OCI-LY7 (cell line): Measurements from ENCODE around the gene SCFD2. TPM values are rescaled to one million over a fixed set of nuclear protein-coding genes. Genes with fewer than 3 reads are reported as not detected.

ENCODE experiments used
- BruUV-seq: library from RNA; stranded (reverse); fragments of 400-500 nt; replicated peaks from 2 replicates; lab custom pipeline; 2021; lab: Mats Ljungman, UMichigan
- CTCF ChIA-PET: fragments of 300-600 bp; sonication (Branson Sonifier 250); formaldehyde crosslinking; loops from one replicate; lab custom pipeline; 2022; ENCODE audit warnings: antibody characterized with exemption; ENCODE audit not compliant: unreplicated experiment; lab: Charles Lee
- POLR2A ChIA-PET: fragments of 300-600 bp; sonication (Branson Sonifier 250); formaldehyde crosslinking; loops from one replicate; lab custom pipeline; 2022; ENCODE audit warnings: antibody characterized with exemption; lab: Charles Lee
- DNase-seq: peaks from one replicate; pipeline ENCODE4 v3.0.0-alpha.2; 2015; ENCODE audit warnings: low spot score
- H2AFZ ChIP-seq: fragments of 200-600 bp; sonication (generic), shearing (Covaris generic); 2 replicates; pipeline ENCODE4 v1.6.1; 2014; ENCODE audit warnings: mild to moderate bottlenecking, antibody characterized with exemption, low read length, moderate library complexity
- H3K27ac ChIP-seq: fragments of 200-600 bp; sonication (generic); 2 replicates; pipeline ENCODE4 v1.5.1; 2014; ENCODE audit warnings: mixed run types, low read depth, mild to moderate bottlenecking, moderate library complexity, low read length, inconsistent platforms; ENCODE audit not compliant: poor library complexity, severe bottlenecking
- H3K36me3 ChIP-seq: fragments of 200-600 bp; sonication (generic); 2 replicates; pipeline ENCODE4 v1.6.1; 2014; ENCODE audit warnings: mild to moderate bottlenecking, antibody characterized with exemption, low read length, moderate library complexity, mixed read lengths; ENCODE audit not compliant: insufficient read depth
- H3K4me1 ChIP-seq: fragments of 200-600 bp; sonication (generic); 2 replicates; pipeline ENCODE4 v1.5.1; 2014; ENCODE audit warnings: mild to moderate bottlenecking, low read length; ENCODE audit not compliant: insufficient read depth, poor library complexity, severe bottlenecking
- H3K4me2 ChIP-seq: fragments of 200-600 bp; sonication (generic); 2 replicates; pipeline ENCODE4 v1.6.1; 2014; ENCODE audit warnings: mild to moderate bottlenecking, low read length
- H3K4me3 ChIP-seq: fragments of 200-600 bp; sonication (generic); 2 replicates; pipeline ENCODE4 v1.5.1; 2014; ENCODE audit warnings: mild to moderate bottlenecking, low read depth, low read length; ENCODE audit not compliant: poor library complexity, severe bottlenecking
- H3K79me2 ChIP-seq: fragments of 200-600 bp; sonication (generic); 2 replicates; pipeline ENCODE4 v1.6.1; 2016; ENCODE audit warnings: low read depth, mild to moderate bottlenecking, low read length, moderate library complexity, mixed read lengths; ENCODE audit not compliant: insufficient read depth
- H3K9me2 ChIP-seq: fragments of 200-600 bp; sonication (generic); 2 replicates; pipeline ENCODE4 v1.6.1; 2016; ENCODE audit warnings: mild to moderate bottlenecking, low read length, mixed read lengths; ENCODE audit not compliant: insufficient read depth
- H3K9me3 ChIP-seq: fragments of 200-600 bp; sonication (generic); 2 replicates; pipeline ENCODE4 v1.6.1; 2014; ENCODE audit warnings: mild to moderate bottlenecking, mixed run types, low read length, mixed read lengths
- H4K20me1 ChIP-seq: fragments of 200-600 bp; sonication (generic); 2 replicates; pipeline ENCODE4 v1.6.1; 2014; ENCODE audit warnings: mild to moderate bottlenecking, antibody characterized with exemption, low read length, moderate library complexity, mixed read lengths; ENCODE audit not compliant: insufficient read depth
- CTCF ChIP-seq: fragments of 200-600 bp; sonication (generic); conservative IDR thresholded peaks from 2 replicates; pipeline ENCODE4 v1.5.1; 2014; ENCODE audit warnings: mild to moderate bottlenecking, antibody characterized with exemption, low read length, moderate library complexity, mixed read lengths
- EZH2phosphoT487 ChIP-seq: fragments of 200-600 bp; sonication (generic); IDR thresholded peaks from 2 replicates; pipeline ENCODE4 v1.6.1; 2018; ENCODE audit warnings: low read depth, borderline replicate concordance, mild to moderate bottlenecking, mixed run types, antibody characterized with exemption, low read length, moderate library complexity, mixed read lengths
- intact Hi-C: fragments of 100-400 bp; cut with micrococcal nuclease; formaldehyde crosslinking; loops from one replicate; pipeline ENCODE4 v1.10.0; 2022; ENCODE audit not compliant: unreplicated experiment
- total RNA-seq, 2 experiments: library from RNA; depleted of rRNA in 1 of 2; stranded (reverse); fragments of >200 nt in 1 of 2; shearing (Covaris generic) in 1 of 2; gene quantifications; 2 replicates each; pipeline ENCODE4 v1.2.3, GENCODE V29; 2014 to 2022

Gene SCFD2
- total RNA-seq, 2 experiments from 2014 or later: 27.2 to 52.0 TPM

GRCh38 chr4:53321151-53321983 lies 44.5 kb downstream of the SCFD2 start:
- H3K4me2 ChIP-seq: no peak overlapping the region
- H3K36me3 ChIP-seq: no peaks in the 10 kb centered on the region
- no peaks in the 10 kb centered on the region for H3K79me2 ChIP-seq
- H4K20me1 ChIP-seq: no peaks in the 10 kb centered on the region
- TF ChIP-seq CTCF: no peak
- no peak for TF ChIP-seq EZH2phosphoT487
- H3K4me3 ChIP-seq: no peak overlapping the region
- H3K27ac ChIP-seq: no peak overlapping the region
- ChIA-PET CTCF (no interaction called here), POLR2A (interaction anchor here (0.6 to 1.7 kb wide), 2 partner anchors 15 to 25 kb away, joined by 3 to 4 read pairs; no protein-coding TSS in a partner anchor)
- no peak overlapping the region for H2AFZ ChIP-seq
- intact Hi-C loops: no loop called here
- no peaks in the 10 kb centered on the region for H3K9me2 ChIP-seq
- BruUV-seq: no TSS peak
- no peaks in the 10 kb centered on the region for H3K9me3 ChIP-seq
- no peak for DNase-seq
- H3K4me1 ChIP-seq: no peaks in the 10 kb centered on the region

- no peak for TF ChIP-seq EZH2phosphoT487
- no peak for TF ChIP-seq CTCF
- POLR2A ChIA-PET: interaction anchor here (0.7 kb wide), 2 partner anchors 211 to 213 kb away, joined by 3 to 6 read pairs; no protein-coding TSS in a partner anchor
- Histone ChIP-seq H3K4me1 (no peaks in the 10 kb centered on the region), H3K4me2 (no peak overlapping the region), H4K20me1 (no peaks in the 10 kb centered on the region), H3K9me2 (no peaks in the 10 kb centered on the region), H3K4me3 (no peak overlapping the region), H3K9me3 (no peaks in the 10 kb centered on the region), H3K36me3 (peaks cover 10% of the 10 kb centered on the region), H2AFZ (no peak overlapping the region), H3K79me2 (no peaks in the 10 kb centered on the region), H3K27ac (no peak overlapping the region)
- intact Hi-C loops: no loop called here
- DNase-seq: no peak
- CTCF ChIA-PET: no interaction called here
- no TSS peak for BruUV-seq
Measured at GRCh38 chr4:53315300-53315699, 50.6 kb downstream of the SCFD2 start.

- BruUV-seq: no TSS peak
- TF ChIP-seq CTCF (no peak), EZH2phosphoT487 (no peak)
- no peak overlapping the region for H3K27ac ChIP-seq
- H3K36me3 ChIP-seq: peaks cover 10% of the 10 kb centered on the region
- H3K4me1 ChIP-seq: no peaks in the 10 kb centered on the region
- CTCF ChIA-PET: no interaction called here
- intact Hi-C loops: no loop called here
- no peak for DNase-seq
- POLR2A ChIA-PET: interaction anchor here (0.7 kb wide), 1 partner anchor 214 kb away, joined by 6 read pairs; no protein-coding TSS in a partner anchor
- no peaks in the 10 kb centered on the region for H3K9me2 ChIP-seq
- no peaks in the 10 kb centered on the region for H3K79me2 ChIP-seq
- H3K4me2 ChIP-seq: no peak overlapping the region
- H3K4me3 ChIP-seq: no peak overlapping the region
- no peaks in the 10 kb centered on the region for H3K9me3 ChIP-seq
- H2AFZ ChIP-seq: no peak overlapping the region
- no peaks in the 10 kb centered on the region for H4K20me1 ChIP-seq
Measured at GRCh38 chr4:53314252-53314651, 51.6 kb downstream of the SCFD2 start.
